ENCODE measurements around the gene KIN. TPM values are rescaled to one million over a fixed set of nuclear protein-coding genes. Genes with fewer than 3 reads are reported as not detected.
"Not testable (repeated sequence)": the region's sequence is repeated elsewhere in the genome, so short reads cannot be mapped to it uniquely, and the experiment has no call there.

The KIN gene
- polyA plus RNA-seq, 3 donors: 4.0 to 8.1 (median 5.5) TPM

- H3K27ac ChIP-seq (ENCODE audit: low read depth, low read length): no peak overlapping the region
- WGBS, 3 donors: 98 to 99% (median 99%) methylated on average over 3 of the region's 3 CpGs
Measured at GRCh38 chr10:7755103-7755502, 32.7 kb downstream of the KIN start.

GRCh38 chr10:7752251-7752650 lies 35.5 kb downstream of the KIN start:
- no peak overlapping the region for H3K27ac ChIP-seq (ENCODE audit: low read depth, low read length)
- 90 to 94% (median 90%) methylated on average over 6 of the region's 6 CpGs for WGBS, 3 donors

GRCh38 chr10:7750222-7750621 lies 37.6 kb downstream of the KIN start:
- 85 to 97% (median 94%) methylated on average over 5 of the region's 5 CpGs for WGBS, 3 donors

GRCh38 chr10:7748637-7749036 lies 39.2 kb downstream of the KIN start:
- H3K27ac ChIP-seq (ENCODE audit: low read depth, low read length): not testable (repeated sequence)
- WGBS, 3 donors: 86 to 89% (median 89%) methylated on average over 7 of the region's 7 CpGs

More at GRCh38 chr10:7750222-7750621, 37.6 kb downstream of the KIN start:
- H3K27ac ChIP-seq (ENCODE audit: low read depth, low read length): no peak overlapping the region

- H3K27ac ChIP-seq (ENCODE audit: low read depth, low read length): no peak overlapping the region
- 86 to 92% (median 89%) methylated on average over 8 of the region's 8 CpGs for WGBS, 3 donors
Measured at GRCh38 chr10:7744307-7744706, 43.5 kb downstream of the KIN start.

- 72 to 81% (median 80%) methylated on average over 20 of the region's 20 CpGs for WGBS, 3 donors
- H3K27ac ChIP-seq (ENCODE audit: low read depth, low read length): no peak overlapping the region
Measured at GRCh38 chr10:7738536-7739407, 49.0 kb downstream of the KIN start.

GRCh38 chr10:7734821-7735220 lies 53.0 kb downstream of the KIN start:
- H3K27ac ChIP-seq (ENCODE audit: low read depth, low read length): no peak overlapping the region
- 89 to 95% (median 89%) methylated on average over 13 of the region's 13 CpGs for WGBS, 3 donors

- WGBS, 3 donors: 91 to 92% (median 92%) methylated on average over 16 to 18 of the region's 18 CpGs
- no peak overlapping the region for H3K27ac ChIP-seq (ENCODE audit: low read depth, low read length)
Measured at GRCh38 chr10:7722927-7723529, 64.8 kb downstream of the KIN start.

GRCh38 chr10:7720478-7720877 lies 67.3 kb downstream of the KIN start:
- 73 to 78% (median 76%) methylated on average over 10 of the region's 10 CpGs for WGBS, 3 donors
- H3K27ac ChIP-seq (ENCODE audit: low read depth, low read length): no peak overlapping the region

- H3K27ac ChIP-seq (ENCODE audit: low read depth, low read length): no peak overlapping the region
- 77 to 81% (median 79%) methylated on average over 4 of the region's 4 CpGs for WGBS, 3 donors
Measured at GRCh38 chr10:7718685-7719084, 69.1 kb downstream of the KIN start.

GRCh38 chr10:7717767-7718166 lies 70.0 kb downstream of the KIN start:
- H3K27ac ChIP-seq (ENCODE audit: low read depth, low read length): no peak overlapping the region
- WGBS, 3 donors: 67 to 78% (median 67%) methylated on average over 5 of the region's 5 CpGs

- H3K27ac ChIP-seq (ENCODE audit: low read depth, low read length): no peak overlapping the region
- 89 to 94% (median 91%) methylated on average over 7 of the region's 7 CpGs for WGBS, 3 donors
Measured at GRCh38 chr10:7715515-7715914, 72.3 kb downstream of the KIN start.

- not testable (repeated sequence) for H3K27ac ChIP-seq (ENCODE audit: low read depth, low read length)
- WGBS, 3 donors: 81 to 92% (median 82%) methylated on average over 5 of the region's 5 CpGs
Measured at GRCh38 chr10:7711075-7711474, 76.7 kb downstream of the KIN start.

GRCh38 chr10:7710446-7710845 lies 77.3 kb downstream of the KIN start:
- WGBS, 3 donors: 87 to 100% (median 90%) methylated on average over 1 of the region's 1 CpG
- H3K27ac ChIP-seq (ENCODE audit: low read depth, low read length): no peak overlapping the region

GRCh38 chr10:7708832-7709231 lies 79.0 kb downstream of the KIN start:
- WGBS, 3 donors: 93 to 95% (median 94%) methylated on average over 4 of the region's 4 CpGs
- H3K27ac ChIP-seq (ENCODE audit: low read depth, low read length): no peak overlapping the region

- 75 to 87% (median 85%) methylated on average over 5 of the region's 5 CpGs for WGBS, 3 donors
- no peak overlapping the region for H3K27ac ChIP-seq (ENCODE audit: low read depth, low read length)
Measured at GRCh38 chr10:7707858-7708622, 79.8 kb downstream of the KIN start.

- 25 to 70% (median 69%) methylated on average over 4 of the region's 4 CpGs for WGBS, 3 donors
- no peak overlapping the region for H3K27ac ChIP-seq (ENCODE audit: low read depth, low read length)
Measured at GRCh38 chr10:7707102-7707501, 80.7 kb downstream of the KIN start.

GRCh38 chr10:7706534-7707073 lies 81.2 kb downstream of the KIN start:
- WGBS, 3 donors: 60 to 83% (median 81%) methylated on average over 4 of the region's 4 CpGs
- H3K27ac ChIP-seq (ENCODE audit: low read depth, low read length): no peak overlapping the region

GRCh38 chr10:7705341-7705740 lies 82.5 kb downstream of the KIN start:
- 78 to 86% (median 81%) methylated on average over 3 of the region's 3 CpGs for WGBS, 3 donors
- no peak overlapping the region for H3K27ac ChIP-seq (ENCODE audit: low read depth, low read length)

Data from adipose tissue (tissue), 3 donors.